NCI-H2081 treated with DMSO at 0.1 percent for 48 hours (cell line): Measurements from ENCODE around the gene MTSS2.

Experiments
- DNase-seq: peaks from one replicate; lab custom pipeline; 2025; lab: John Stamatoyannopoulos, UW

MTSS2 gene

DNA sequence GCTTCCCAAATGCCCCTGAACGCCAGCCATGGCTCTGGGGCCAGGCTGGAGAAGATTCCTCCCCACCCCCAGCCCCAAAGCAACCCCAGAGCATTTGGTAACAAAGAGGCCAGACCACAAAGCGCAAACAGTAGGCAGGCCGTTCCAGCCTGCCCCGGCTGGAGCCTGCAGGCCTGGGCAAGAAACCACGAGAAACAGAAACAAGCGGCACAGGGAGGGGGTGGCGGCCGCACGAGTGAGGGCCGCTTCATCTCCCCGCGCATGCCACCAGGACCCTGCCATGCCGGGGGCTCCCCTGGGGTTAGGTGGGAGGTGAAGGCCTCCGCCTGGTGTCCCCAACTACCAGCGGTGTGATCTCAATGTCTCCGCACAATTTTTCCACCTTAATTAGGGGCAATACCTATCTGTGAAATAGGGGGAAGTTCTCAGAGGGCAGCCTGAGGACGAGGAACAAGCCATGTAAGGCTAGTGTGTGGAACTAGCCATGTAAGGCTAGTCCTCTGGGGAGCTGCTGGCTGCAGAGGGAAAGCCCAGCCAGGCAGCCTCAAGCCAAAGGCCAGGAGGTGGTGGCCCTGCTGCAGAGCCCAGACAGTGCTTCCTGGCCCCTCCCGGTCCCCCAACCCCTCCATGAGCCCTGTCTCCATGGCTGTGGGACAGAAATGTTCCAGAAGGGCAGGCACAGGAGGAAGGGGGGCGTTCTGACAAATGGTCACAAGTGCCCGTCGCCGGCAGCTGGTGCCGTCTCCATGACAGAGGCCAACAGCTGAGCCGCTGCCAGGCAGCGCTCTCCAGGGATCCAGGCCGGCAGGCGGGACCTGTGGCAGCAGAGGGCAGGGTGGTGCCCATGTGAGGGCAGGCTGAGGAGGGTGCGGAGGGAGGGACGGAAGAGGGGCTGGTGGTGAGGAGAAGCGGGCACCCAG is 14.5 kb upstream of the MTSS2 start:
- no peak for DNase-seq

DNA sequence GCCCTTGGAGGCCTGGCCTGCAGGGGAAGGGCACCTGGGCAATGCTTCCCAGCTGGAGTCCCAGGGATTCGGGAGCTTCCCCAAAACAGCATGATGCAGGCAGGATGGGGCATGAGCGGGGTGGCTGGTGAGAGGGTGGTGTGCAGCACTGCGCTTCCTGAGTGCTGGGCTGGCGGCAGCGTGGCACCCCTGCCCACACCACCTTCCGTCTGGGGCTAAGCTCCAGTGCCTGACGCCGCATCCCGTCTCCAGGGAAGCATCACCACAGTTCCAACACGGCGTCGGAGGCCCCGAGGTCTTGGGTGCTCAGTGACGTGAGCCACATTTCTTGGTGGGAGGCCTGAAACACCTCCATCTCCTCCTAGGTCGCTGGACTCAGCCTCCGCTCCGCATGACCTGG is 13.8 kb upstream of the MTSS2 start:
- DNase-seq, result no peak

DNA sequence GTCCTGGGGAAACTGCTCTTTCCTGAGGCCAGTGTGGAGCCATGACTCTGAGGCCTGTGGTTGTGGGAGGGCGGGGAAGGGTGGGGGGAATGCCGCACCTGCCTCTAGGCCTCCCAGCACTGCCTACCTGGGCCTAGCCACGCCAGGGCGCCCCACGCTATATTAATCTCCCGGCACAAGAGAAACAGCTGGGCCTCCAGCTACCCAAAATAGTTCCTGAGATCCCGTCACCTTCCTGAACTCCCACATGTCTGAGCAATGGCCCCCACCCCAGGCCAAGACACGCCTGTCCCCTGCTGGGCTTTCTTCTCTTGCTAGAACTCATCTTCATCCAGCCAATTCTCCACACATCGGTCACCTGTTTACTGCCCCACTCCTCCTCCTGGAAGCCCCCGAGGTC is 13.0 kb upstream of the MTSS2 start:
- no peak for DNase-seq

DNA sequence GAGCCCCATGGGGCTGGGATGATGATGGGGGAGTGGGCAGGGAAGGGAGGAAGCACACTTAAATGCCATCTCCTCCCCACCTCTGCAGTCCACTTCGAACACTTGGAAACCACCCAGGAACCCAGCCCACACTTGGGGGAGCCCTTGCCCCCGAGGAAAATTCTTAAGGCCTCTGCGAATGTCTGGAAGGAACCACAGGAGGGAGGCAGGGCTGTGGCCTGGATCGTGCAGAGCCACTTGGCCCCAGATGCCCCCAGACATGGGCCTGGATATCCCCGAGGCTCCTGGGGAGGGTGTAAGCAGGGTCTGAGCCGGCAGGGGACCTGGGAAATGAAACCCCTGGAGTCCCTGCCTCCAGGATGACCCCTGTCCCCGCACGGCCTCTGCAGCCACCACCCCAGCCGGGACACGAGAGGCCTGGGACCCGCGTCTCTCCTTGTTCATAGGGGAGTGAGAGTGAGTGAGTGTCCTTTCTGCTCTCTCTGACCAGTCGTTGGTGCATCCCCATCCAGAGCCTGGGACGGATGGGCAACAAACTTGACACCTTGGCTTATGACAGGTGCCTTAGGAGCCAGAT is 11.8 kb upstream of the MTSS2 start:
- DNase-seq, result no peak

DNA sequence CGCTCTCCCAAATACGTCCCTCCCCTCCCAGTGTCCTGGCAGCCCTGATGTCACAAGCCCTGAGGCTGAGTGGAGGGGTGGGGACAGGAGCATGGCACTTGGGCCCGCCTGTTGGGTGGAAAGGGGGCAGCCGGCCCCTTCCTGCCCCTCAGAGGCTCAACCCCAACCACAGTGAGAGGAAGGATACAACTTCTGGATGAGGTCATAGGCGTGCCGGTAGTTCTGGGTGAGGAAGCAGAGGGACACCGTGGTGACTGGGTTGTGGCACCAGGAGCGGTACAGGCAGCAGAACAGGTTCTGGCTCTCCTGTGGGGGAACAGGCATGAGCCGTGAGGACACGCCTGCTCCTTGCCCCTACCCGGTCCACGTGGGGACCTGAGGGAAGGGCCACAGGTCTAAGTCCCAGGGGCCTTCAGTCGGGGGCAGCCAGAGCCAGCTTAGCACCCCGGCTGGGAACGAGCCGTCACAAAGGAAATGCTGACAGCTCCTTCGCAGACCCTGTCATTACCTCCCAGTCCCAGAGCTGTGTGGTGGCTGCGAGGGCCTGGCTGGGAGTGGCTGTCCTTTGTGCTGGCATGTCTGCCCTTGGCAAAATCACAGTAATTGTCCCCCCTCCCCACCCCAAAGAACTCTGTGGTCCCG is 11.2 kb upstream of the MTSS2 start:
- no peak for DNase-seq

DNA sequence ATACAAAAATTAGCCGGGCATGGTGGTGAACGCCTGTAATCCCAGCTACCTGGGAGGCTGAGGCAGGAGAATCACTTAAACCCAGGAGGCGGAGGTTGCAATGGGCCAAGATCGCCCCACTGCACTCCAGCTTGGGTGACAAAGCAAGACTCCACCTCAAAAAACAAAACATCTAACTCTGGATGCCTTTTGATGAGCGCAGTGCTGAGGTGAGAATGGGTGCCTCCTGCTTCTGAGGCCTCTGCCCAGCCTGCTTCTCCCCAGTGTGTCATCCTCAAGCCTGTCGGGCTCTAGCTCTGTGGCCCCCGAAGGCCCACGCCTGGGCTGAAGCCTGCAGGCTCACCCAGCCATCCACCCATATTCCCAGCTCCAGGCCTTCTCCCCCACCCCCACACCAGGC is 10.5 kb upstream of the MTSS2 start:
- no peak for DNase-seq

DNA sequence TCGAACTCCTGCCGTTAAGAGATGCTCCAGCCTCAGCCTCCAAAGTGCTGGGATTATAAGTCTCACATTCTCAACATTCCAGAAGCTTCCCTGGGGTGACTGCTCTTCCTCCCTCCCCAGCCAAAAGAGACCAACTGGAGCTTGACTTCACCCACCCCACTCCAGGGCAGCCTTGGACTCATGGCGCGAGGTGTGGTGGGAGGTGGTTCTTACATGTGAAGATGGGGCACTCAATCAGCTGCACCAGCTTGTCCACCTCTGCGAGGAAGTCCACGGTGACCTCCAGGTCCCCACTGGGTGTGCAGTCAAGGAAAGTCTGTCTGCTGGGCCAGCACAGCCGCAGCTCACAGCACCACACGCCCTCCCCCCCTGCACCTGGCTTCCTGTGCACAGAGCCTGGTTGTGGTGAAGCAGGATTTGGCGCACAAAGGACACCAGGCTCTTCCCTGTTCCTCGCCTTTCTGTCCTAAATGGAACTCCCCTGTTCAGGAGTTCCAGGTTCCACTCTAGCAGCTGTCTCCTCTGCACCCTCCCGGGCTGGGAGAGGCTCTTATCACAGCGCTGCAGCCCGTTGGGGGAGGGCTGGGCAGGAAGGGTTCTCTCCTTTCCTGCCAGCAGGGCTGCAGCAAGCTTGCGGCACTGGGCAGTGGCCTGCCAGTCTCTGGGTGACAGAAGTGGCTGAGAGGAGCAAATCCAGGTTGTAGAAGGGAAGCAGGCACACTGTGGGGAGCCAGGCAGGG is 9.6 kb upstream of the MTSS2 start:
- DNase-seq, result no peak

DNA sequence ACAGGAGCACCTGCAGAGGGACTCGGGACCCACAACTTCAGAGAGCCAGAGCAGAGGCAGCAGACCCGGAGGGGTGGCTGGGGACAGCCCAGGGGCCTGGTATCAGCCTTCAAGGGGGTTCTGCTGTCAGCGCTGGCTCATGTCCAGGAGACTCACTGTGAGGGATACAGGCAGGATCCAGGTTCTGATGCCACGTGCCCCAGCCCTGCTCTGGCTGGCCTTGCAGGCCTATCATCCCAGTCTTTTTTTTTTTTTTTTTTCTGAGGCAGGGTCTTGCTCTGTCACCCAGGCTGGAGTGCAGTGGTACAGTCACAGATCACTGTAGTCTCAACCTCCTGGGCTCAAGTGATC is 9.0 kb upstream of the MTSS2 start:
- no peak for DNase-seq

DNA sequence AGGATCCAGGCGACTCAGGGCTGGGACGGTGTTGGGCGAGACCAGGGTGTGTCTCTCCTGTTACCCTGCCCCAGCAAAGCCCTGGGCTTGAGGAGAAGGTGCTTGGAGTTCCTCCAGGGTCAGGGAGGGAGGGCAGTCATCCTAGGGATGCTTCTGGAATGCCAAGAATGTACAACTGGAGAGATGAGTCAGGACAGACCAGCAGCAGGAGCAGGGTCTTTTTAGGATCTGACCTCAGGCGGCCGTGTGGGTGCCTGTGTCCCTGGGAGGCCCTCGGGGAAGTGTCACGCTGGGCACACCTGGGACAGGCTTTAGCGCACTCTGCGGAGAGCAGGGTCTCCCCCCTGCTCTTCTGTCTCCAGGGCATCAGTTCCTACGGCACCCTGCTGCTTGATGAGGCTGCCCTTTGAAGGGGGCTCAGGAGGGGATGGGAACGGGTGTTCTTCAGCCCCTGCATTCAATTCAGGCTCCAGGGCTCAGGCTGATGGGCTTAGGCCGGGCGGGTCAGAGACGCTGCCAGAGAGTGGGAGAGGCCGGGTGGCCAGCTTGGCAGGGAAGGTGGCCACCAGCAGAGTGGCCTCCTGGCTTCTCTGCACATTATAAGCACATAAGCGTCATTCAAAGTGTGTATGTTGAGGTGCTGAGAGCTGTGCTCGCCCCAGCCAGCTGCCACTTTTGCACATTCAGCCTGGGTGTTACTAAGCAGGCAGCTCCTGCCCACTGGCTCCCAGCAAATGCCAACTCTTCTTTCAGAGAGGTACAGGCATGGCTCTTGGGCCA is 8.4 kb upstream of the MTSS2 start:
- no peak for DNase-seq

DNA sequence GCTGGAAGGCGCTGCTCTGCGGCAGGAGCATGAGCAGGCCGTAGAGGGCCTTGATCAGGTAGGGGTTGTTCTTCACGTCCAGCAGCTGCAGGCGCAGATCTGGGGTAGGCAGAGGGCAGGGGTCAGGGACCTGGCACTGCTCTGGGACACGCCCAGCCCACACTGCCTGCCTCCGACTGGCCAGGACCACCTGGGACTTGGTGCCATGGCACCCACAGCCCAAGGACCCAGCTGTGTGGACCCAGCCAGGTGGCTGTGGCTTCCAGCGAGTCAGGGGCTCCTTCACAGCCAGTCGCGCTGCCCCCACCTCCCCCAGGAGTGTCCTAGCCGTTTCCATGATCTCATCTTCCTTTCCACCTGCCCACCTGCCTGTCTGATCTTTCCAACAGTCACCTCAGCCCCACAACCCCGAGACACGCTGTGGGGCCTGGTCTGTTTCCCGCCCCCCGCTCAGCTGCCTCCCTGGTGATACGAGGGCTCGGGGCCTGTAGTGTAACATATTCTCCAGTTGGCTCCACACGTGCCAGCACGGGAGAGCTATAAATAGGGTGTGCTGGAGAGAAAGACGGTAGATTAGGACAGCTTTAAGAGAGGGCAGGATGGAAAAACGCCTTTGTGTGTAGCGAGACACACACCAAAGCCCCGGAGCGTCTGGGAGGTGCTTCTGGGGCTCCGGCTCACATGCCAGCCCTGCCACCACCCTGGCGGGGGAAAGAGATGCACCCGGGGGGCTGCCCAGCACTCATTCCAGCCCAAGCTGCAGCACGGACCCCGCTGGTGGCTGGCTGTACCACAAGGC is 7.2 kb upstream of the MTSS2 start:
- DNase-seq, result no peak

DNA sequence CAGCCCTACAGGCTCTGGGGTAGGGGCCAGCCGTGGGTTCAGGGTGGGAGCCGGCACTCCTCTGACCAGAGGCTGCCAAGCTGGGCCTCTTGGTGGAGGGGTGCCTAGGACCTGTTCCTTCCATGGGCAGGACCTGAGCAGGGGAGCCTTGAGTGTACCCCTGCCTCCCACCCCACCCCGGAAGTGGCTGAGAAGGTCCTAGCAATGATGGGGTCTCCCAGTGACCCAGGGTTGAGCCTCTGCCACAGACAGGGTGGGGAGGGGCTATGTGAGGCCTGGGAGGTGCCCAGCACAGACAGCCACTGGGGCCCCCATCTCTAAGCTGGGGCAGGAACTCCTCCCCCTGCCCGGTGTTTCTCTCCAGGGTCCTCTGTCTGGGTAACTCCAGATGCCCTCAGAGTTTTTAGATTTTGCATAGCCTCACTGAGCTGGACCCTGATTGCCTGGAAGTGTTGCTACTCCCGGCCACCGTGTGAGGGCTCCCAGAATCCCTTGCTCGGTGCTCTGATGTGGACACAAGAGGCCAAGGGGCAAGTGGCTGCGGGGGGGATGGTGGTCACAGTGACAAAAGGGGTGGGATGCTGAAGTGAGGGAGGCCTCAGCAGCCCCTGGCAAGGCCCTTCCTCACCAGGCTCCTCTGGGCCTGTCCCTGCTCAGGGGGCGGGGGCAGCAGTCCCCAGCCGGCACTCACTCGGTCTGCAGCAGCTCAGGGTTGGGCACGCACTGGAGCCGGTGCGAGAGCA is 6.4 kb upstream of the MTSS2 start:
- no peak for DNase-seq

DNA sequence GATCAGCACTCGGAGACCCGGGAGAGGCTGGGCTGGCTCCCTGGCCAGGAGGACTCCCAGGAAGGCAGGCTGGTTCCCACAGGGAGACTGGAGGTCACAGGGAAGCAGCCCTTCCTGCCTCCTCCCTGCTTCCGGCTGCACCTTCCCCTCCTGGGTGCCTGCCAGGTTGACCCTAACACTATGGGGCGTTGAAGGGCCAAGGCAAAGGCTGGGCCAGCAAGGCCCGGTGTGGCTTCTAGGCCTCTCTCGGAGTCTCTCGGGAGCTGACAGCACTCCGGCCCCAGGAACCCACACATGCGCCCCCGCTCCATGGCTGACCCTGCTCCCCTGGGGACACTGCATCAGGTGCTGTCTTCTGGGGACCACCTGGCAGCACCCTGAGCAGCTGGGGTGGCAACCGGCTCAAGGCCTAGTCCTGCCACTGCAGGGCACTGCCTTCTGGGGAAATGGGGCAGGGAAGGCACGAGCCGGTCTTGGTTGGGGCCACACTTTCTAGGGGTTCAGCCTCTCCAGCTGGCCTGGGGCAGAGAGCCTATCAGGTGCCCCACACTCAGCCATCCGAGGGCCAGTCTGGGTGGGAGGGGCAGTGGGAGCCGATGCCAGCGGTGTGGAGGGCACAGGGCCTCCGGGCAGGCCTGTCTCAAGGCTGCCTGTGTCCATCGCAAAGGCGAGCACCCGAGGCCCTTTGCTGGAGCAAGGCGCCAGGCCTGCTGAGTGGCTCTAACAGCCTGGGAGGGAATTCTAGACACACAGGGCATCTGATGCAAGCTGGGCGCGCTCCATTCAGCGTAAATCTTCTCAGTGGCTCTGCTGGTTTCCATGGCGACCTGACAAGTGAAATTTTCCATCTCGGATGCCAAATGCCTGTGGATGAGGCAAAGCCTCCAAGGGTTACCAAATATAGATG is 5.6 kb upstream of the MTSS2 start:
- no peak for DNase-seq

DNA sequence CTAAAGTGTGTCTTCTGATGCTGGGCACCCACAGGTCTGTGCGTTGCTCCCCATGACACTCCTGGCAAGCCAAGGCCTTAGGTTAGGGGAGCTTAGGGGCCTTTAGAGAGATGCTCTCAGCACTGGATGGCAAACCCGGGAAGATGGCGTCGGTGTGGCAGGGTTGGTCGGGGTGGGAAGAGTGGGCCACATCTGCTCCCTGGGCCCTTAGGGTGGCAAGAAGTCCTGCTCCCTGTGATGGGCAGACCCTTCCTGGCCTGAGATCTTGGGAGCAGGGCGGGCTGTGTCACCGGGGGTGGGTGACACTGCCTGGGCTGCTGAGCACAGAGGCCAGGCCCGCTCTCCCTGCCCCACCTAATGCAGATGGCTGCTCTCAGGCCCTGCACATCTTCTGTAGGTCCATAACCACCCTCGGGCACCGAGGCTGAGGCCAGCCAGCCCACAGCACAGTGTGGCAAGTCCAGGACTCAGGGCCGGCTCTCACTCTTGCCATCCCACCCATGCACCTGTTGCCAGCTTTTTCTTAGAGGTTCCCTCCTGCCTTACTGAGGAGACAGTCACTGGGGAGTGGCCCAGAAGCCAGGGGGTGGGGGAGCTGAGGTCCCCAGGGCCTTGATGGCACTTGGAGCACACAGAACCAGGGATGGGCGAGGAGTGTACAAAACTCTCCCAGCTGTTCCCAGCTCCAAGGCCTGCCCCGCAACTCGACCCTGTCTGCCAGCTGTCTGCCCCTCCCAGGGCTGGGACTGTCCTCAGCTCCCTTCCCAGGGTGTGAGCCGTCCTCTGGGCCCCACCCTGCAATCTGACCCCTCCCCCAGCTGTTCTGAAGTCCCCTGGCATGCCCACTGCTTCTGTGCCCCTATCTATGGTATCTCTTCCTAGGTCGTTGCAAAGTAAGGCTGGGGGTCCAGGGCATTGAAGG is 4.4 kb upstream of the MTSS2 start:
- no peak for DNase-seq

DNA sequence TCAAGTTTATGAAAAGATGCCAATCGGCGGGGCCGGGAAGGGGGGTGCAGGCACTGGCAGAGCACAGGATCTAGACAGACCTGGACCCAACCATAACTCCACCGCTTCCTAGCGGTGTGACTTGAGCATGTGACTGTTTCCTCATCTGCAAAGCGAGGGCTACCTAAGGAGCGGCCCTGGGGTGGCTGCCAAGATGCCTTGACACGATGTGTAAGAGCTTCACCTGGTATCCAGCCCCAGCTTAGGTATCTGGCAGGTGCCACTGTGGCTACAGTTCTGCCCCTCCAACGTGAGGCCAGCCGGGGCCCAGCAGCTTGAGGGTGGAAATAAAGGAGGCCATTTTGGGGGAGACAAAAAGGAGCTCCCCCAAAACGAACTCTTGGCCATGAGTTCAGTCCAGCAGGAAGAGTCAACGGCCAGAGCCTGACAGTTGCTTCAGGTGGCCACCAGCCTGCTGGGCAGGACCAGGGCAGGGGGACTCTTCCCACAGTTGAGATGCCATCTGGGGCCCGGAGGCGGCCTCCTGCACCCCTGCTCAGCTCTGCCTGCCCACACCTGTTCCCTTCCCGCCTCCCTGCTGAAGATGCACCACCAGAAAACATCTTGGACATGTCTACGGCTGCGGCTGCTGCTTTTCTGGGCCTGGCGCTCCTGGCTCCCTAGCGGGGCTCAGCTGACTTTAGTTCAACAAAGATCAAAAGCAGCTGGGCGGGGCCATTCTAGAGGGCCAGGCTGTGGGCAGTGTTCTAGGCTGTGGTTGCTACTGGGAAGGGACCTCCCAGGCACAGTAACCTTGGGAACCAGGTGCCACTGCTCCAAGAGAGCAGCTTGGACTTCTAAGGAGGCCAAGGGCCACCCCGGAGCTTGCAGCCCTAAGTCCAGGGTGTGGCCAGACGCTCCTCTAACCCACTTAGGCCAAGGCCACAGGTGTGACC is 3.4 kb upstream of the MTSS2 start:
- no peak for DNase-seq

DNA sequence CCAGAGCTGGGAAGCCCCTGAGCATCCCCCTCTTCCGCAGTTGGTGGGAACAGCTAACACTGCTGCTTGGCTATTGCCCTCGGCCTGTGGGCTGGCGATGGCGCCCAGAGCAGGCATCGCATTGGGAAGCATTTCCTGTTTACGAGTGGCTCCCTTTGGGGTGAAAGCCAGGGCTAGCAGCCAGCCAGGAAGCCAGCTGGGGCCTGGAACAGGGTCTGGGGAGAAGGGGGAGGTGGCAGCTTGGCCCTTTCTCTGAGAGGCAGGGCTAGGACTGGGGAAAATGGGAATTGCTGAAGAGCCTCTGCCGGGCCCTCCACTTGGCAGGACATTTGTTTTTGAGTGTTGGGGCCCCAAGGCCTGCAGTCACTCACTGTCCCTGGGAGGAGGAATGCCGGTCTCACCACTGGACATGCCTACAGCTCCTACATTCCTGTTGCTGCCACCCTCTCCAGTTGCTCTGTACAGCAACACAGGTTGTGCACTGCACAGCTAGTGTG is 2.4 kb upstream of the MTSS2 start:
- DNase-seq, result no peak

DNA sequence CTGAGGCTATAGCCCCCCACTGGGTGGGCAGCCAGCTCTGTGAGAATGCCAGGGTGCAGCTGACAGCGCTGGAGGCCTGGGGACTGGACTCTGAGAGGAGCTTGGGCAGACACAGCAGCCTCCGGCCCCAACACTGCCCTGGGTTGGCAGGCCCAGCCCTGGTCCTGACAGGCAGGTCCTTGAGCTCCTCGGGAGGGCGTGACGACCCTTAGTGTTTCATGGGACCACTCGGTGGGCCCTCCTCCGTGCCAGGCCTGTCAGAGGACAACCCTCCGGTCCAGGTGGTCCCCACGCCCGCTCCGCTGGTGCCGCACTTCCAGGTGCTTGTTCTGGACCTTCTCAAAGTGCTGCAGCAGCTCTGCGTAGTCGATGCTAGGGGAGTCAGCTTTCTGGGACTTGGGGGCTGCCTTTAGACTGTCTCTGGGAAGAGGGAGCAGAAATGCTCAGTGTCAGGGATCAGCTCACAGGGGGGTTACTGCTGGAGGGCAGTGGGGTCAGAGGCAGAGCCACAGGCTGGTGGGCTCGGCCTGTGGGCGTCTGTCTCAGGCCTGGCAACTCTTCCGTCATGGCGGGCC is 1.9 kb upstream of the MTSS2 start:
- no peak for DNase-seq
